HEK293T (cell line): ENCODE results near the gene ARL6.
A peak's percentile ranks its signal among the peaks of the same experiment; 100 is the strongest.

ENCODE experiments used
- CTCF ChIA-PET: fragments of 350-600 bp; formaldehyde crosslinking; extraction: SDS; loops from one replicate; lab custom pipeline; 2021; ENCODE audit warnings: antibody characterized with exemption, inconsistent platforms; lab: Yijun Ruan, JAX
- POLR2A ChIA-PET: fragments of 350-600 bp; formaldehyde crosslinking; extraction: SDS; loops from one replicate; lab custom pipeline; 2020; ENCODE audit warnings: antibody characterized with exemption, inconsistent platforms; lab: Yijun Ruan, JAX
- DNase-seq: peaks from one replicate; pipeline ENCODE4 v3.0.0; 2012; ENCODE audit warnings: mixed read lengths; ENCODE audit errors: extremely low spot score
- ARNT ChIP-seq: fragments of 450-650 bp; IDR thresholded peaks from 2 replicates; pipeline ENCODE4 v1.6.1; 2017; ENCODE audit warnings: mild to moderate bottlenecking
- BHLHE40 ChIP-seq: fragments of 450-650 bp; IDR thresholded peaks from 2 replicates; pipeline ENCODE4 v1.6.1; 2016; ENCODE audit warnings: mild to moderate bottlenecking, moderate library complexity, borderline replicate concordance
- CTBP1 ChIP-seq: fragments of 450-650 bp; IDR thresholded peaks from 2 replicates; pipeline ENCODE4 v1.6.1; 2016; ENCODE audit warnings: borderline replicate concordance
- ELF4 ChIP-seq: fragments of 450-650 bp; IDR thresholded peaks from 2 replicates; pipeline ENCODE4 v1.6.1; 2017; ENCODE audit warnings: antibody characterized with exemption
- FOXA1 ChIP-seq: fragments of 450-650 bp; IDR thresholded peaks from 2 replicates; pipeline ENCODE4 v1.6.1; 2016; ENCODE audit warnings: mild to moderate bottlenecking
- FOXK2 ChIP-seq: fragments of 450-650 bp; IDR thresholded peaks from 2 replicates; pipeline ENCODE4 v1.6.1; 2016; ENCODE audit warnings: mild to moderate bottlenecking
- FOXM1 ChIP-seq: fragments of 450-650 bp; IDR thresholded peaks from 2 replicates; pipeline ENCODE4 v1.6.1; 2017; ENCODE audit warnings: mild to moderate bottlenecking, borderline replicate concordance
- HDGF ChIP-seq: fragments of 450-650 bp; IDR thresholded peaks from 2 replicates; pipeline ENCODE4 v1.6.1; 2017; ENCODE audit warnings: antibody characterized with exemption, borderline replicate concordance
- L3MBTL2 ChIP-seq: fragments of 450-650 bp; conservative IDR thresholded peaks from 2 replicates; pipeline ENCODE4 v1.6.1; 2016; ENCODE audit warnings: mild to moderate bottlenecking
- LEF1 ChIP-seq: fragments of 450-650 bp; IDR thresholded peaks from 2 replicates; pipeline ENCODE4 v1.6.1; 2017; ENCODE audit warnings: mild to moderate bottlenecking, borderline replicate concordance
- NFRKB ChIP-seq: fragments of 450-650 bp; IDR thresholded peaks from 2 replicates; pipeline ENCODE4 v1.6.1; 2016; ENCODE audit warnings: mild to moderate bottlenecking, moderate library complexity
- PKNOX1 ChIP-seq: fragments of 450-650 bp; IDR thresholded peaks from 2 replicates; pipeline ENCODE4 v1.6.1; 2016
- SP1 ChIP-seq: fragments of 450-650 bp; IDR thresholded peaks from 2 replicates; pipeline ENCODE4 v1.6.1; 2017
- SUZ12 ChIP-seq: fragments of 450-650 bp; IDR thresholded peaks from 2 replicates; pipeline ENCODE4 v1.6.1; 2016; ENCODE audit warnings: mild to moderate bottlenecking
- TARDBP ChIP-seq: fragments of 450-650 bp; IDR thresholded peaks from 2 replicates; pipeline ENCODE4 v1.6.1; 2016
- ZNF384 ChIP-seq: fragments of 450-650 bp; IDR thresholded peaks from 2 replicates; pipeline ENCODE4 v1.6.1; 2016

The ARL6 gene

GRCh38 chr3:97778152-97778551, 13.6 kb downstream of the ARL6 start:
- POLR2A ChIA-PET = no interaction called here
- CTCF ChIA-PET = no interaction called here
- no peak for DNase-seq
- no peak for TF ChIP-seq FOXM1
- no peak for TF ChIP-seq ZNF384
- no peak for TF ChIP-seq SUZ12
- no peak for TF ChIP-seq ARNT
- no peak for TF ChIP-seq ELF4
- TF ChIP-seq NFRKB = no peak
- TF ChIP-seq PKNOX1 = no peak
- no peak for TF ChIP-seq SP1
- no peak for TF ChIP-seq TARDBP
- TF ChIP-seq FOXK2 = no peak
- no peak for TF ChIP-seq HDGF
- no peak for TF ChIP-seq BHLHE40
- no peak for TF ChIP-seq LEF1
- no peak for TF ChIP-seq CTBP1
- TF ChIP-seq FOXA1 = no peak
- no peak for TF ChIP-seq L3MBTL2

GRCh38 chr3:97793420-97794019, 29.0 kb downstream of the ARL6 start:
- CTCF ChIA-PET = interaction anchor here (0.7 to 1.4 kb wide), 4 partner anchors 178 to 230 kb away, joined by 3 to 12 read pairs (median 5); no protein-coding TSS in a partner anchor
- TF ChIP-seq LEF1 (no peak), ZNF384 (0 out of 2 replicates have a peak, but pooled peaks have one; percentile 7)
- peak; percentile 31 for DNase-seq
- POLR2A ChIA-PET = no interaction called here

- DNase-seq = no peak
- CTCF ChIA-PET = interaction anchor here (0.9 to 1.1 kb wide), 2 partner anchors 159 to 227 kb away, joined by 3 to 6 read pairs; no protein-coding TSS in a partner anchor
- TF ChIP-seq TARDBP (no peak), PKNOX1 (no peak), CTBP1 (no peak), NFRKB (no peak), BHLHE40 (no peak), SP1 (no peak), FOXM1 (no peak), FOXK2 (no peak), ARNT (no peak), ELF4 (no peak), ZNF384 (no peak), LEF1 (no peak), HDGF (no peak)
- POLR2A ChIA-PET = interaction anchor here (1.0 kb wide), 1 partner anchor 32 kb away, joined by 3 read pairs; the partner anchor contains the start of gene ARL6
These were observed 31.4 kb downstream of the ARL6 start for GRCh38 chr3:97795951-97796350.

GRCh38 chr3:97804471-97804870, 39.9 kb downstream of the ARL6 start:
- DNase-seq = no peak
- ChIA-PET CTCF (interaction anchor here (0.6 kb wide), 1 partner anchor 12 kb away, joined by 3 read pairs; no protein-coding TSS in a partner anchor), POLR2A (no interaction called here)
- TF ChIP-seq PKNOX1 = no peak
- no peak for TF ChIP-seq FOXK2
- TF ChIP-seq CTBP1 = no peak
- no peak for TF ChIP-seq SUZ12
- no peak for TF ChIP-seq FOXM1

GRCh38 chr3:97810779-97811390, 46.3 kb downstream of the ARL6 start:
- POLR2A ChIA-PET = no interaction called here
- no peak for DNase-seq
- TF ChIP-seq NFRKB = no peak
- no peak for TF ChIP-seq SP1
- no peak for TF ChIP-seq HDGF
- TF ChIP-seq BHLHE40 = no peak
- CTCF ChIA-PET = no interaction called here

- POLR2A ChIA-PET = no interaction called here
- CTCF ChIA-PET = interaction anchor here (0.7 kb wide), 1 partner anchor 900 kb away, joined by 4 read pairs; no protein-coding TSS in a partner anchor
These were observed 50.8 kb downstream of the ARL6 start for GRCh38 chr3:97815149-97815917.

More at GRCh38 chr3:97815149-97815917, 50.8 kb downstream of the ARL6 start:
- no peak for DNase-seq
- TF ChIP-seq ZNF384 (0 out of 2 replicates have a peak, but pooled peaks have one; percentile 9), ARNT (no peak)
